Endodermal cell (in vitro differentiated cells): ENCODE measurements around the gene CAPN9. TPM values are rescaled to one million over a fixed set of nuclear protein-coding genes. Genes with fewer than 3 reads are reported as not detected.

ENCODE experiments used
- DNase-seq: peaks from one replicate; pipeline ENCODE4 v3.0.0-alpha.2; 2017
- H3K27ac ChIP-seq: 2 replicates; pipeline ENCODE4 v1.5.1; 2013; ENCODE audit warnings: mild to moderate bottlenecking, low read depth, low read length, moderate library complexity
- H3K27me3 ChIP-seq: 2 replicates; pipeline ENCODE4 v1.6.1; 2013; ENCODE audit warnings: mild to moderate bottlenecking, low read length, moderate library complexity; ENCODE audit not compliant: insufficient read depth, control insufficient read depth, poor library complexity, severe bottlenecking
- H3K36me3 ChIP-seq: 2 replicates; pipeline ENCODE4 v1.7.0; 2013; ENCODE audit warnings: mild to moderate bottlenecking, low read length, moderate library complexity; ENCODE audit not compliant: control insufficient read depth, insufficient read depth
- H3K4me1 ChIP-seq: one replicate; pipeline ENCODE4 v1.7.0; 2013; ENCODE audit warnings: low read length; ENCODE audit not compliant: control insufficient read depth, insufficient read depth
- H3K4me3 ChIP-seq: 2 replicates; pipeline ENCODE4 v1.5.1; 2013; ENCODE audit warnings: mild to moderate bottlenecking, low read length, moderate library complexity
- H3K9ac ChIP-seq: 2 replicates; pipeline ENCODE4 v1.6.1; 2013; ENCODE audit warnings: mild to moderate bottlenecking, low read length, moderate library complexity; ENCODE audit not compliant: poor library complexity, severe bottlenecking; ENCODE audit errors: extremely low read depth
- H3K9me3 ChIP-seq: 2 replicates; pipeline ENCODE4 v1.6.1; 2013; ENCODE audit warnings: mild to moderate bottlenecking, low read length, moderate library complexity; ENCODE audit not compliant: control insufficient read depth
- H3K27ac Mint-ChIP-seq: 2 replicates; pipeline ENCODE4 v1.8.0; 2020; ENCODE audit warnings: mixed read lengths
- H3K27me3 Mint-ChIP-seq: 2 replicates; pipeline ENCODE4 v1.8.0; 2021; ENCODE audit warnings: mild to moderate bottlenecking, mixed read lengths; ENCODE audit not compliant: insufficient read depth
- H3K36me3 Mint-ChIP-seq: 2 replicates; pipeline ENCODE4 v1.8.0; 2020; ENCODE audit warnings: low read depth, mixed read lengths
- H3K4me1 Mint-ChIP-seq: 2 replicates; pipeline ENCODE4 v1.8.0; 2020; ENCODE audit warnings: mixed read lengths
- H3K4me3 Mint-ChIP-seq: 2 replicates; pipeline ENCODE4 v1.8.0; 2020; ENCODE audit warnings: mild to moderate bottlenecking, moderate library complexity, mixed read lengths
- H3K9me3 Mint-ChIP-seq: 2 replicates; pipeline ENCODE4 v1.8.0; 2020; ENCODE audit warnings: mild to moderate bottlenecking, mixed read lengths
- CTCF ChIP-seq: fragments of 200-600 bp; sonication (generic); conservative IDR thresholded peaks from 2 replicates; pipeline ENCODE4 v1.5.0; 2021; ENCODE audit warnings: antibody characterized with exemption, mild to moderate bottlenecking
- WGBS, 2 experiments: methylation state at CpG; one replicate each; pipeline versions ENCODE4 v1.1.5 to v1.1.7; 2013; ENCODE audit warnings: missing lambda C conversion rate in 2 of 2, mixed read lengths in 1 of 2; ENCODE audit not compliant: insufficient coverage in 1 of 2, insufficient read length in 1 of 2; 5-methylcytosine and 5-hydroxymethylcytosine counted together
- total RNA-seq, 2 donors: library from RNA; stranded (reverse); fragmentation: NEBNext Ultra II Directional in 1 of 2; extraction: Animal tissue kit (Norgen Biotek cat#: 25700) in 1 of 2; gene quantifications; 2 replicates in 1 of 2; 3 replicates in 1 of 2; pipeline ENCODE4 v1.2.1, GENCODE V29; 2021

CAPN9 gene
- total RNA-seq, 2 donors from 2014 or later, result 1.1 TPM

DNA sequence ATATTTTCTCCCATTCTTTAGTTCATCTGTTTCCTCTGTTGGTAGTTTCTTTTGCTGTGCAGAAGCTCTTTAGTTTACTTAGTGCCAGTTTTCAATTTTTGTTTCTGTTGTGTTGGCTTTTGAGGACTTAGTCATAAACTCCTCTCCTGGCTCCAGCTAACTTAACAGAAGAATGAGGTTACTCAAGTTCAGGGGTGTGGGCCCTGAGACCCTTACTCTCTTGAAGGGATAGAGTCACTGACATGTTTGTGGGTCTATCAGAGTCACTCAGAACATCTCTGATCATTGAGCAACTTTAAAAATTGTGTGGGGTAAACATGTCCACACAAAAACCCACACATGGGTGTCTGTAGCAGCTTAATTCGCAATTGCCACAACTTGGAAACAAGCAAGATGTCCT is 47.5 kb upstream of the CAPN9 start:
- no peak overlapping the region for H3K4me3 ChIP-seq
- H3K9ac ChIP-seq, result no peak overlapping the region
- no peak for DNase-seq
- H3K9me3 ChIP-seq, result no peaks in the 10 kb centered on the region
- H3K4me3 Mint-ChIP-seq, result no peak overlapping the region
- H3K27me3 Mint-ChIP-seq, result no peaks in the 10 kb centered on the region
- H3K36me3 Mint-ChIP-seq, result no peaks in the 10 kb centered on the region
- no peaks in the 10 kb centered on the region for H3K36me3 ChIP-seq
- TF ChIP-seq CTCF, result no peak
- no peak overlapping the region for H3K27ac Mint-ChIP-seq
- H3K4me1 ChIP-seq, result no peaks in the 10 kb centered on the region
- WGBS, 2 experiments, result 96 to 100% methylated on average over 1 of the region's 1 CpG
- H3K4me1 Mint-ChIP-seq, result peaks cover 3% of the 10 kb centered on the region
- H3K9me3 Mint-ChIP-seq, result no peaks in the 10 kb centered on the region
- no peaks in the 10 kb centered on the region for H3K27me3 ChIP-seq
- H3K27ac ChIP-seq, result no peak overlapping the region

- Histone ChIP-seq H3K36me3 (no peaks in the 10 kb centered on the region), H3K27me3 (no peaks in the 10 kb centered on the region), H3K4me1 (no peaks in the 10 kb centered on the region), H3K9ac (no peak overlapping the region), H3K27ac (no peak overlapping the region), H3K9me3 (no peaks in the 10 kb centered on the region), H3K4me3 (no peak overlapping the region)
- 91 to 100% methylated on average over 2 to 4 of the region's 4 CpGs for WGBS, 2 experiments
- TF ChIP-seq CTCF, result no peak
- DNase-seq, result no peak
- Mint-ChIP-seq H3K27me3 (no peaks in the 10 kb centered on the region), H3K4me3 (no peak overlapping the region), H3K4me1 (peaks cover 3% of the 10 kb centered on the region), H3K9me3 (no peaks in the 10 kb centered on the region), H3K36me3 (no peaks in the 10 kb centered on the region), H3K27ac (no peak overlapping the region)
Observed at GRCh38 chr1:230700132-230700531, 47.1 kb upstream of the CAPN9 start.

DNA sequence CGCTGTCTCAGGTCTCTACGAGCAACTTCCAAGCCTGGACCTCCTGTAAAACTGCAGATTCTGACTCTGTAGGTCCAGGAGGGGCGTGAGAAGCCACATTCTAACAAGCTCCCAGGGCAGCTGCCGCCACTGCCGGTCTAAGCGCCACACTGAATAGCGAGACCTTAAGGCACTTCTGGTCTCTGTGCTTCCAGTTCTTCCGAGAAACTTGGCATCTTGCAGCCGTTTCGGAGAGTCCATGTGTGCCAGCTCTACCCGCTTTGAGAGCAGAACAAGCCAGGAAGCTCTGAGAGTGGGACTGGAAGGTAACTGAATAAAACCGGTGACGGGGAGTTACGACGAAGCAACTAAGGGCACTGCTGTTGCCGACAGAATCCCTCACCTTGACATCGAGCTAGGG is 45.8 kb upstream of the CAPN9 start:
- no peak overlapping the region for H3K4me3 Mint-ChIP-seq
- Histone ChIP-seq H3K36me3 (no peaks in the 10 kb centered on the region), H3K27ac (no peak overlapping the region), H3K9me3 (no peaks in the 10 kb centered on the region), H3K9ac (no peak overlapping the region), H3K27me3 (no peaks in the 10 kb centered on the region), H3K4me3 (no peak overlapping the region), H3K4me1 (no peaks in the 10 kb centered on the region)
- H3K27ac Mint-ChIP-seq, result no peak overlapping the region
- H3K4me1 Mint-ChIP-seq, result peaks cover 3% of the 10 kb centered on the region
- no peak for TF ChIP-seq CTCF
- H3K9me3 Mint-ChIP-seq, result no peaks in the 10 kb centered on the region
- H3K36me3 Mint-ChIP-seq, result no peaks in the 10 kb centered on the region
- H3K27me3 Mint-ChIP-seq, result no peaks in the 10 kb centered on the region
- DNase-seq, result no peak
- 93 to 95% methylated on average over 17 of the region's 17 CpGs for WGBS, 2 experiments
